GM19328 (cell line): ENCODE data around the gene ZNF883.
A peak's percentile ranks its signal among the peaks of the same experiment; 100 is the strongest.

Experiments
- ATAC-seq: cut with Tn5 transposase; IDR thresholded peaks from one replicate; pipeline ENCODE4 v1.9.1; 2021; ENCODE audit warnings: mild to moderate bottlenecking, moderate library complexity; ENCODE audit not compliant: unreplicated experiment

Gene ZNF883

GRCh38 chr9:112921549-112921948, 90.4 kb downstream of the ZNF883 start:
- ATAC-seq = peak; percentile 67

GRCh38 chr9:112917987-112918362, 94.0 kb downstream of the ZNF883 start:
- ATAC-seq = no peak

- no peak for ATAC-seq
These were observed 94.7 kb downstream of the ZNF883 start for GRCh38 chr9:112917047-112917986.

- no peak for ATAC-seq
These were observed 97.5 kb downstream of the ZNF883 start for GRCh38 chr9:112914524-112914923.

- no peak for ATAC-seq
These were observed 98.7 kb downstream of the ZNF883 start for GRCh38 chr9:112913326-112913725.

- ATAC-seq = no peak
These were observed 99.4 kb downstream of the ZNF883 start for GRCh38 chr9:112912636-112913035.

- no peak for ATAC-seq
These were observed 100.3 kb downstream of the ZNF883 start for GRCh38 chr9:112911736-112912135.
